Muscle of leg (tissue), 11 donors: ENCODE results near the gene CCDC12. TPM values are rescaled to one million over a fixed set of nuclear protein-coding genes. Genes with fewer than 3 reads are reported as not detected.
A peak's percentile ranks its signal among the peaks of the same experiment; 100 is the strongest.

Experiments
- DNase-seq: peaks from one replicate; pipeline ENCODE4 v3.0.0; 2013
- H3K27ac ChIP-seq: one replicate; pipeline ENCODE4 v1.5.1; 2013; ENCODE audit warnings: mild to moderate bottlenecking, low read length, control low read depth
- H3K27me3 ChIP-seq: one replicate; pipeline ENCODE4 v1.6.1; 2013; ENCODE audit warnings: low read length; ENCODE audit not compliant: control insufficient read depth, insufficient read depth
- H3K36me3 ChIP-seq: one replicate; pipeline ENCODE4 v1.6.1; 2013; ENCODE audit warnings: low read length; ENCODE audit not compliant: control insufficient read depth, insufficient read depth
- H3K4me1 ChIP-seq: one replicate; pipeline ENCODE4 v1.6.1; 2013; ENCODE audit warnings: low read length; ENCODE audit not compliant: control insufficient read depth, insufficient read depth
- H3K4me3 ChIP-seq: one replicate; pipeline ENCODE4 v1.5.1; 2013; ENCODE audit warnings: low read length, control low read depth
- H3K9me3 ChIP-seq: replicated peaks from 2 replicates; pipeline ENCODE4 v1.6.1; 2013; ENCODE audit warnings: low read depth, low read length; ENCODE audit not compliant: control insufficient read depth
- WGBS: methylation state at CpG from one replicate; pipeline ENCODE4 v1.1.5; 2013; ENCODE audit warnings: missing lambda C conversion rate; ENCODE audit not compliant: insufficient coverage; 5-methylcytosine and 5-hydroxymethylcytosine counted together
- polyA plus RNA-seq, 8 donors: library from polyadenylated mRNA; unstranded; fragments of 120-200 nt; gene quantifications; one replicate each; pipeline versions ENCODE4 v1.2.1 to v1.2.3, GENCODE V29; 2013; ENCODE audit warnings: inconsistent platforms in 1 of 8, low replicate concordance in 1 of 8; ENCODE audit not compliant: insufficient read length in 8 of 8, insufficient read depth in 1 of 8
- total RNA-seq: library from RNA; stranded (reverse); fragments of 120-200 nt; gene quantifications from one replicate; pipeline ENCODE4 v1.2.4, GENCODE V29; 2013

Gene CCDC12
- total and polyA plus RNA-seq, 9 donors = 37.7 to 56.4 (median 46.9) TPM

GRCh38 chr3:46893763-46894162 is 82.8 kb downstream of the CCDC12 start:
- no peaks in the 10 kb centered on the region for H3K36me3 ChIP-seq
- DNase-seq = no peak
- no peaks in the 10 kb centered on the region for H3K9me3 ChIP-seq
- no peak overlapping the region for H3K4me3 ChIP-seq
- H3K27ac ChIP-seq = no peak overlapping the region
- H3K4me1 ChIP-seq = peaks cover 33% of the 10 kb centered on the region
- H3K27me3 ChIP-seq = peaks cover 60% of the 10 kb centered on the region
- 65% methylated on average over 8 of the region's 9 CpGs for WGBS

GRCh38 chr3:46893146-46893748 is 83.3 kb downstream of the CCDC12 start:
- Histone ChIP-seq H3K4me3 (no peak overlapping the region), H3K4me1 (peaks cover 29% of the 10 kb centered on the region), H3K27me3 (peaks cover 60% of the 10 kb centered on the region), H3K36me3 (no peaks in the 10 kb centered on the region), H3K27ac (no peak overlapping the region), H3K9me3 (no peaks in the 10 kb centered on the region)
- 100% methylated on average over 2 of the region's 6 CpGs for WGBS
- DNase-seq = peak; percentile 14

GRCh38 chr3:46892285-46893145 is 84.0 kb downstream of the CCDC12 start:
- Histone ChIP-seq H3K27ac (no peak overlapping the region), H3K4me1 (peaks cover 24% of the 10 kb centered on the region)
- WGBS = 4% methylated on average over 53 of the region's 58 CpGs

GRCh38 chr3:46891132-46891531 is 85.4 kb downstream of the CCDC12 start:
- Histone ChIP-seq H3K4me3 (no peak overlapping the region), H3K27me3 (peaks cover 54% of the 10 kb centered on the region), H3K4me1 (peaks cover 24% of the 10 kb centered on the region), H3K36me3 (no peaks in the 10 kb centered on the region), H3K9me3 (no peaks in the 10 kb centered on the region), H3K27ac (no peak overlapping the region)
- whole genome bisulfite sequencing = 83% methylated on average over 2 of the region's 3 CpGs
- DNase-seq = no peak

More at GRCh38 chr3:46892285-46893145, 84.0 kb downstream of the CCDC12 start:
- Histone ChIP-seq H3K9me3 (no peaks in the 10 kb centered on the region), H3K36me3 (no peaks in the 10 kb centered on the region), H3K27me3 (peaks cover 54% of the 10 kb centered on the region), H3K4me3 (peak overlapping the region; percentile 42)
- DNase-seq = peak; percentile 81

- WGBS = no CpG with 5 or more reads among the region's 1 CpG
- Histone ChIP-seq H3K27me3 (peaks cover 58% of the 10 kb centered on the region), H3K4me3 (no peak overlapping the region), H3K27ac (no peak overlapping the region), H3K9me3 (no peaks in the 10 kb centered on the region), H3K4me1 (peaks cover 24% of the 10 kb centered on the region), H3K36me3 (no peaks in the 10 kb centered on the region)
- DNase-seq = no peak
Measured at GRCh38 chr3:46890132-46890531, 86.4 kb downstream of the CCDC12 start.

- H3K27ac ChIP-seq = no peak overlapping the region
- H3K9me3 ChIP-seq = no peaks in the 10 kb centered on the region
- H3K4me3 ChIP-seq = no peak overlapping the region
- H3K27me3 ChIP-seq = peaks cover 63% of the 10 kb centered on the region
- peaks cover 24% of the 10 kb centered on the region for H3K4me1 ChIP-seq
- H3K36me3 ChIP-seq = no peaks in the 10 kb centered on the region
- peak; percentile 30 for DNase-seq
- no CpG with 5 or more reads among the region's 6 CpGs for WGBS
Measured at GRCh38 chr3:46889381-46890110, 87.0 kb downstream of the CCDC12 start.

GRCh38 chr3:46888705-46889104 is 87.8 kb downstream of the CCDC12 start:
- Histone ChIP-seq H3K27ac (no peak overlapping the region), H3K9me3 (no peaks in the 10 kb centered on the region), H3K36me3 (no peaks in the 10 kb centered on the region), H3K27me3 (peaks cover 65% of the 10 kb centered on the region), H3K4me3 (no peak overlapping the region), H3K4me1 (peaks cover 31% of the 10 kb centered on the region)
- 52% methylated on average over 12 of the region's 13 CpGs for WGBS
- no peak for DNase-seq

- Histone ChIP-seq H3K9me3 (no peaks in the 10 kb centered on the region), H3K4me3 (no peak overlapping the region), H3K27ac (no peak overlapping the region), H3K27me3 (peaks cover 63% of the 10 kb centered on the region), H3K4me1 (peaks cover 31% of the 10 kb centered on the region), H3K36me3 (no peaks in the 10 kb centered on the region)
- WGBS = 27% methylated on average over 3 of the region's 7 CpGs
- no peak for DNase-seq
Measured at GRCh38 chr3:46887980-46888494, 88.5 kb downstream of the CCDC12 start.

GRCh38 chr3:46885612-46886011 is 90.9 kb downstream of the CCDC12 start:
- 100% methylated on average over 1 of the region's 3 CpGs for WGBS
- DNase-seq = no peak
- peaks cover 60% of the 10 kb centered on the region for H3K27me3 ChIP-seq

GRCh38 chr3:46884929-46885328 is 91.6 kb downstream of the CCDC12 start:
- DNase-seq = no peak
- no CpG with 5 or more reads among the region's 7 CpGs for WGBS
- Histone ChIP-seq H3K4me3 (no peak overlapping the region), H3K27ac (no peak overlapping the region), H3K4me1 (peaks cover 28% of the 10 kb centered on the region), H3K9me3 (no peaks in the 10 kb centered on the region), H3K36me3 (no peaks in the 10 kb centered on the region), H3K27me3 (peaks cover 62% of the 10 kb centered on the region)

More at GRCh38 chr3:46885612-46886011, 90.9 kb downstream of the CCDC12 start:
- H3K4me3 ChIP-seq = no peak overlapping the region
- no peaks in the 10 kb centered on the region for H3K9me3 ChIP-seq
- no peaks in the 10 kb centered on the region for H3K36me3 ChIP-seq
- H3K27ac ChIP-seq = no peak overlapping the region
- H3K4me1 ChIP-seq = peaks cover 31% of the 10 kb centered on the region
